Loucy (cell line): ENCODE results near the gene STMP1.

Source experiments
- CTCF ChIP-seq: fragments of 200-600 bp; sonication (generic); conservative IDR thresholded peaks from 2 replicates; pipeline ENCODE4 v1.5.1; 2014; ENCODE audit warnings: mild to moderate bottlenecking, antibody characterized with exemption, low read length
- EZH2phosphoT487 ChIP-seq: fragments of 200-600 bp; IDR thresholded peaks from 2 replicates; pipeline ENCODE4 v1.6.1; 2018; ENCODE audit warnings: antibody characterized with exemption, mild to moderate bottlenecking, moderate library complexity, borderline replicate concordance

DNA sequence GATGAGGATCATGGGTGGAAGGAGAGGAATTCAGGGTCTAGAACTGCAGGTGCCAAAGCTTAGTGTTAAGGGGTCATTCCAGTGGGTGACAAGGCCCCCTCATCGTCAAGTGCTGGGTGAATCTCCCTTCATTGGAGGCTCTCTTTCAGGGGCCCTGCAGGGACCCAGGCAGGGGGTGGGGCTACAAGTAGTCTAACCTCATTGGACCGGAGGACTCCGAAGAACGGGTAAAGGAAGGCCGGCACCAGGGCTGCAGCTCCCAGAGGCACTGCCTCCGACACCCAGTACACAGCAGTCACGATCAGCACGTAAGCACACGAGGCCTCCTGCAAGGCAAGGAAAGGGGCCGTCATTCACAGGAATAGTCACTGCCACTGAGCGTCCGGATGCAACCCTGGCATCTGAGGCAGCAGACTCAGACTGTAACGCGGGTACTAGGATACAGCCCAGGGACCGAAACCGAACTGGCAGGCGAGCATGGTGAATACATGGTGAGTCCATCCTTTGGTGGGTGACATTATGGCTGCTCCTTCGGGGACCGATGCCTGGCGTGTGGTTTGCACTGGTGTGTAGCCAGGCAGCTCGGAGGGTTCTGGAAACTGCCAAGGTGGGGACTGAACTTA, 59.0 kb downstream of the STMP1 start:
- TF ChIP-seq CTCF (no peak), EZH2phosphoT487 (no peak)
